Left ventricle myocardium inferior (tissue), 1 donor: ENCODE measurements around the gene DSG2. TPM values are rescaled to one million over a fixed set of nuclear protein-coding genes. Genes with fewer than 3 reads are reported as not detected.
A peak's percentile ranks its signal among the peaks of the same experiment; 100 is the strongest.

Experiments
- DNase-seq: peaks from one replicate; pipeline ENCODE4 v3.0.0-alpha.2; 2020
- H3K27ac ChIP-seq: fragments of 200-600 bp; replicated peaks from 2 replicates; pipeline ENCODE4 v1.8.0; 2021
- H3K27me3 ChIP-seq: fragments of 200-600 bp; 2 replicates; pipeline ENCODE4 v1.8.0; 2021; ENCODE audit warnings: low read depth
- H3K36me3 ChIP-seq: fragments of 200-600 bp; 2 replicates; pipeline ENCODE4 v1.8.0; 2021
- H3K4me1 ChIP-seq: fragments of 200-600 bp; 2 replicates; pipeline ENCODE4 v1.8.0; 2021
- H3K4me3 ChIP-seq: fragments of 200-600 bp; 2 replicates; pipeline ENCODE4 v1.8.0; 2021; ENCODE audit warnings: mild to moderate bottlenecking, moderate library complexity
- H3K9me3 ChIP-seq: fragments of 200-600 bp; replicated peaks from 2 replicates; pipeline ENCODE4 v1.8.0; 2021
- CTCF ChIP-seq: fragments of 200-600 bp; IDR thresholded peaks from 2 replicates; pipeline ENCODE4 v1.8.0; 2021; ENCODE audit warnings: antibody characterized with exemption, mild to moderate bottlenecking, borderline replicate concordance
- intact Hi-C: fragments of 100-400 bp; cut with micrococcal nuclease; formaldehyde crosslinking; loops from one replicate; pipeline ENCODE4 v1.11.0; 2022
- total RNA-seq: library from RNA; stranded (reverse); fragmentation: NEBNext Ultra II Directional; extraction: Animal tissue kit (Norgen Biotek cat#: 25700); gene quantifications from one replicate; pipeline ENCODE4 v1.2.1, GENCODE V29; 2021
- donor health status: DM: no; HTN: yes; CAD: no; lungs with severe emphysema.

DSG2 gene
- total RNA-seq, 1 donor from 2014 or later = 42.6 TPM

- TF ChIP-seq CTCF = no peak
- no peaks in the 10 kb centered on the region for H3K9me3 ChIP-seq
- no peak overlapping the region for H3K4me3 ChIP-seq
- DNase-seq = no peak
- no peaks in the 10 kb centered on the region for H3K27me3 ChIP-seq
- intact Hi-C loops = no loop called here
- no peak overlapping the region for H3K27ac ChIP-seq
- H3K4me1 ChIP-seq = peaks cover 16% of the 10 kb centered on the region
- H3K36me3 ChIP-seq = no peaks in the 10 kb centered on the region
Measured at GRCh38 chr18:31508781-31509180, 10.8 kb downstream of the DSG2 start.

- no peak overlapping the region for H3K27ac ChIP-seq
- H3K4me3 ChIP-seq = no peak overlapping the region
- no peaks in the 10 kb centered on the region for H3K9me3 ChIP-seq
- intact Hi-C loops = no loop called here
- H3K27me3 ChIP-seq = no peaks in the 10 kb centered on the region
- no peak for TF ChIP-seq CTCF
- no peaks in the 10 kb centered on the region for H3K36me3 ChIP-seq
- H3K4me1 ChIP-seq = peaks cover 17% of the 10 kb centered on the region
- DNase-seq = no peak
Measured at GRCh38 chr18:31509571-31509970, 11.6 kb downstream of the DSG2 start.

- H3K4me3 ChIP-seq = no peak overlapping the region
- intact Hi-C loops = no loop called here
- no peaks in the 10 kb centered on the region for H3K27me3 ChIP-seq
- peaks cover 10% of the 10 kb centered on the region for H3K4me1 ChIP-seq
- no peaks in the 10 kb centered on the region for H3K36me3 ChIP-seq
- TF ChIP-seq CTCF = no peak
- no peaks in the 10 kb centered on the region for H3K9me3 ChIP-seq
- DNase-seq = no peak
- no peak overlapping the region for H3K27ac ChIP-seq
Measured at GRCh38 chr18:31510319-31510718, 12.3 kb downstream of the DSG2 start.

- intact Hi-C loops = no loop called here
- TF ChIP-seq CTCF = peak; percentile 35
- H3K4me1 ChIP-seq = peaks cover 10% of the 10 kb centered on the region
Measured at GRCh38 chr18:31511098-31511497, 13.1 kb downstream of the DSG2 start.

GRCh38 chr18:31512203-31512764, 14.3 kb downstream of the DSG2 start:
- intact Hi-C loops = no loop called here
- H3K4me3 ChIP-seq = no peak overlapping the region
- H3K27ac ChIP-seq = no peak overlapping the region
- peaks cover 10% of the 10 kb centered on the region for H3K4me1 ChIP-seq
- no peak for DNase-seq
- H3K27me3 ChIP-seq = no peaks in the 10 kb centered on the region
- no peaks in the 10 kb centered on the region for H3K9me3 ChIP-seq
- no peak for TF ChIP-seq CTCF
- H3K36me3 ChIP-seq = no peaks in the 10 kb centered on the region

More at GRCh38 chr18:31511098-31511497, 13.1 kb downstream of the DSG2 start:
- DNase-seq = no peak
- Histone ChIP-seq H3K27ac (no peak overlapping the region), H3K27me3 (no peaks in the 10 kb centered on the region), H3K4me3 (no peak overlapping the region), H3K9me3 (no peaks in the 10 kb centered on the region), H3K36me3 (no peaks in the 10 kb centered on the region)
